B cell (primary cell): Measurements from ENCODE around the gene CA9. TPM values are rescaled to one million over a fixed set of nuclear protein-coding genes. Genes with fewer than 3 reads are reported as not detected.

Experiments
- ATAC-seq: fragments of 200-7000 bp; cut with Tn5 transposase; one replicate; pipeline ENCODE4 v1.10.0; 2021; ENCODE audit warnings: low read depth, mild to moderate bottlenecking, moderate number of reproducible peaks, moderate library complexity
- CTCF ChIA-PET: fragments of 350-600 bp; sonication (Branson Sonifier 250); formaldehyde crosslinking; loops from one replicate; lab custom pipeline; 2021; ENCODE audit warnings: antibody characterized with exemption, inconsistent platforms; lab: Charles Lee
- POLR2A ChIA-PET: fragments of 350-600 bp; sonication (Branson Sonifier 250); formaldehyde crosslinking; loops from one replicate; lab custom pipeline; 2021; ENCODE audit warnings: antibody characterized with exemption; lab: Charles Lee
- DNase-seq: peaks from one replicate; pipeline ENCODE4 v3.0.0; 2013
- H2AFZ ChIP-seq: 2 replicates; pipeline ENCODE4 v1.6.1; 2012; ENCODE audit warnings: mild to moderate bottlenecking, low read depth, low read length; ENCODE audit not compliant: insufficient read depth, poor library complexity, severe bottlenecking
- H3K27ac ChIP-seq, 2 donors: 1 replicate in 1 of 2; 2 replicates in 1 of 2; pipeline ENCODE4 v1.5.1; 2012 to 2013; ENCODE audit warnings: low read length in 2 of 2, mild to moderate bottlenecking in 2 of 2, moderate library complexity in 1 of 2
- H3K27me3 ChIP-seq, 4 experiments: fragments of 200-600 bp in 1 of 4; sonication (generic) in 1 of 4; replicated peaks in 1 of 4; 1 replicate in 2 of 4; 2 replicates in 2 of 4; pipeline versions ENCODE4 v1.6.1 to v1.7.0; 2013 to 2016; ENCODE audit warnings: low read length in 3 of 4, mild to moderate bottlenecking in 2 of 4, mixed read lengths in 1 of 4, moderate library complexity in 1 of 4; ENCODE audit not compliant: insufficient read depth in 4 of 4, control insufficient read depth in 3 of 4; ENCODE audit errors: control extremely low read depth in 1 of 4
- H3K36me3 ChIP-seq, 2 experiments: replicated peaks in 1 of 2; 1 replicate in 1 of 2; 2 replicates in 1 of 2; pipeline versions ENCODE4 v1.6.1 to v1.7.1; 2013; ENCODE audit warnings: low read length in 1 of 2; ENCODE audit not compliant: insufficient read depth in 2 of 2, control insufficient read depth in 1 of 2; ENCODE audit errors: control extremely low read depth in 1 of 2, extremely low read depth in 1 of 2
- H3K4me1 ChIP-seq, 2 donors: fragments of 200-600 bp in 1 of 2; sonication (generic) in 1 of 2; 1 replicate in 1 of 2; 2 replicates in 1 of 2; pipeline versions ENCODE4 v1.5.1 to v1.6.1; 2013 to 2017; ENCODE audit warnings: low read length in 2 of 2; ENCODE audit not compliant: control insufficient read depth in 2 of 2, insufficient read depth in 2 of 2
- H3K4me2 ChIP-seq: replicated peaks from 2 replicates; pipeline ENCODE3; 2012; ENCODE audit warnings: mild to moderate bottlenecking, low read depth, low read length; ENCODE audit not compliant: poor library complexity, severe bottlenecking
- H3K4me3 ChIP-seq, 5 experiments: fragments of 200-600 bp in 1 of 5; sonication (generic) in 1 of 5; 1 replicate in 3 of 5; 2 replicates in 2 of 5; pipeline versions ENCODE4 v1.5.1 to v1.7.0; 2011 to 2016; ENCODE audit warnings: low read length in 4 of 5, mild to moderate bottlenecking in 4 of 5, low read depth in 2 of 5, control low read depth in 1 of 5, moderate library complexity in 1 of 5; ENCODE audit not compliant: insufficient read depth in 1 of 5; ENCODE audit errors: control extremely low read depth in 1 of 5, extremely low read depth in 1 of 5
- H3K79me2 ChIP-seq: fragments of 200-600 bp; sonication (generic); one replicate; pipeline ENCODE4 v1.6.0; 2016; ENCODE audit warnings: low read length; ENCODE audit not compliant: control insufficient read depth, insufficient read depth
- H3K9ac ChIP-seq: fragments of 200-600 bp; sonication (generic); 2 replicates; pipeline ENCODE4 v1.6.1; 2017; ENCODE audit warnings: mild to moderate bottlenecking, low read length, moderate library complexity
- H3K9me3 ChIP-seq, 3 donors: one replicate each; pipeline versions ENCODE4 v1.6.1 to v1.7.1; 2013; ENCODE audit warnings: low read length in 2 of 3; ENCODE audit not compliant: control insufficient read depth in 2 of 3, insufficient read depth in 1 of 3; ENCODE audit errors: control extremely low read depth in 1 of 3
- H4K20me1 ChIP-seq: 2 replicates; pipeline ENCODE4 v1.6.0; 2012; ENCODE audit warnings: mild to moderate bottlenecking, low read length; ENCODE audit not compliant: insufficient read depth, control insufficient read depth, poor library complexity, severe bottlenecking
- H3K27ac Mint-ChIP-seq: one replicate; pipeline ENCODE4 v1.8.0; 2021; ENCODE audit warnings: mixed read lengths
- H3K27me3 Mint-ChIP-seq: one replicate; pipeline ENCODE4 v1.8.0; 2021; ENCODE audit warnings: mixed read lengths
- H3K4me1 Mint-ChIP-seq: one replicate; pipeline ENCODE4 v1.8.0; 2021; ENCODE audit warnings: mixed read lengths
- H3K4me3 Mint-ChIP-seq: one replicate; pipeline ENCODE4 v1.8.0; 2021; ENCODE audit warnings: mixed read lengths
- H3K9me3 Mint-ChIP-seq: one replicate; pipeline ENCODE4 v1.8.0; 2022; ENCODE audit warnings: mixed read lengths; ENCODE audit not compliant: insufficient read depth
- CTCF ChIP-seq: fragments of 200-600 bp; IDR thresholded peaks from one replicate; pipeline ENCODE4 v1.8.0; 2022; ENCODE audit warnings: antibody characterized with exemption, mild to moderate bottlenecking
- EZH2 ChIP-seq: IDR thresholded peaks from 2 replicates; pipeline ENCODE4 v1.6.1; 2012; ENCODE audit warnings: borderline replicate concordance, low read depth, mild to moderate bottlenecking, moderate library complexity, low read length; ENCODE audit not compliant: insufficient read depth, poor library complexity, severe bottlenecking
- WGBS: methylation state at CpG from one replicate; pipeline ENCODE4 v1.1.5; 2013; ENCODE audit warnings: missing lambda C conversion rate; ENCODE audit not compliant: insufficient coverage; 5-methylcytosine and 5-hydroxymethylcytosine counted together
- intact Hi-C: fragments of 100-400 bp; cut with micrococcal nuclease; formaldehyde crosslinking; loops from one replicate; pipeline ENCODE4 v1.10.0; 2022
- polyA plus RNA-seq: library from polyadenylated mRNA; depleted of rRNA; stranded (reverse); fragments of >200 nt; gene quantifications from 2 replicates; pipeline ENCODE4 v1.2.3, GENCODE V29; 2012
- total RNA-seq, 2 donors: library from RNA; stranded (reverse); fragments of 120-200 nt in 1 of 2; gene quantifications; 1 replicate in 1 of 2; 2 replicates in 1 of 2; pipeline versions ENCODE4 v1.2.3 to v1.2.4, GENCODE V29; 2013 to 2022

CA9 gene
- total and polyA plus RNA-seq, 2 donors (not counting 1 experiment from before 2014, with no cell fraction given) = not detected

GRCh38 chr9:35700942-35701341, 27.2 kb downstream of the CA9 start:
- no peak overlapping the region for H3K9ac ChIP-seq
- H3K4me1 ChIP-seq = peaks cover 0 to 7% of the 10 kb centered on the region in 2 donors
- peaks cover 4 to 96% of the 10 kb centered on the region in 2 experiments for H3K36me3 ChIP-seq
- H2AFZ ChIP-seq = no peak overlapping the region
- H3K27ac Mint-ChIP-seq = no peak overlapping the region
- H3K27me3 Mint-ChIP-seq = no peaks in the 10 kb centered on the region
- CTCF ChIA-PET = interaction anchor here (0.9 to 8.8 kb wide), 6 partner anchors 13 to 88 kb away, joined by 3 to 140 read pairs (median 3); partner anchors contain the start of genes ARHGEF39, CCDC107 and RMRP
- no peak overlapping the region for H3K4me3 ChIP-seq
- intact Hi-C loops = no loop called here
- H3K4me1 Mint-ChIP-seq = peaks cover 8% of the 10 kb centered on the region
- H3K9me3 ChIP-seq = no peaks in the 10 kb centered on the region
- TF ChIP-seq EZH2 (no peak), CTCF (no peak)
- no peak overlapping the region for H3K4me3 Mint-ChIP-seq
- DNase-seq (no peak), ATAC-seq (no peak)
- POLR2A ChIA-PET = no interaction called here
- H3K4me2 ChIP-seq = no peak overlapping the region
- no peak overlapping the region for H3K27ac ChIP-seq
- H3K27me3 ChIP-seq = no peaks in the 10 kb centered on the region
- no peaks in the 10 kb centered on the region for H3K9me3 Mint-ChIP-seq
- H3K79me2 ChIP-seq = no peaks in the 10 kb centered on the region
- peaks cover 16% of the 10 kb centered on the region for H4K20me1 ChIP-seq

- no peak for DNase-seq
- TF ChIP-seq CTCF (no peak), EZH2 (no peak)
- no peaks in the 10 kb centered on the region for H3K4me1 Mint-ChIP-seq
- no peak overlapping the region for H3K4me3 ChIP-seq
- H3K27me3 Mint-ChIP-seq = no peaks in the 10 kb centered on the region
- ATAC-seq = no peak
- H3K9me3 Mint-ChIP-seq = no peaks in the 10 kb centered on the region
- peaks cover 25% of the 10 kb centered on the region for H4K20me1 ChIP-seq
- H2AFZ ChIP-seq = no peak overlapping the region
- no peak overlapping the region for H3K9ac ChIP-seq
- H3K36me3 ChIP-seq = peaks cover 4 to 98% of the 10 kb centered on the region in 2 experiments
- ChIA-PET POLR2A (no interaction called here), CTCF (no interaction called here)
- intact Hi-C loops = no loop called here
- H3K4me3 Mint-ChIP-seq = no peak overlapping the region
- no peak overlapping the region for H3K4me2 ChIP-seq
- H3K9me3 ChIP-seq = no peaks in the 10 kb centered on the region
- no peaks in the 10 kb centered on the region for H3K4me1 ChIP-seq
- H3K27ac Mint-ChIP-seq = no peak overlapping the region
- H3K27ac ChIP-seq = no peak overlapping the region
- no peaks in the 10 kb centered on the region for H3K27me3 ChIP-seq
- 99% methylated on average over 6 of the region's 7 CpGs for WGBS
- H3K79me2 ChIP-seq = peaks cover 2% of the 10 kb centered on the region
These were observed 29.0 kb downstream of the CA9 start for GRCh38 chr9:35702696-35703095.
